HuH-7.5 (cell line): ENCODE data around the gene NUP205.
A peak's percentile ranks its signal among the peaks of the same experiment; 100 is the strongest.

Experiments used
- DNase-seq: peaks from one replicate; pipeline ENCODE4 v3.0.0; 2011; ENCODE audit warnings: low spot score

Gene NUP205

DNA sequence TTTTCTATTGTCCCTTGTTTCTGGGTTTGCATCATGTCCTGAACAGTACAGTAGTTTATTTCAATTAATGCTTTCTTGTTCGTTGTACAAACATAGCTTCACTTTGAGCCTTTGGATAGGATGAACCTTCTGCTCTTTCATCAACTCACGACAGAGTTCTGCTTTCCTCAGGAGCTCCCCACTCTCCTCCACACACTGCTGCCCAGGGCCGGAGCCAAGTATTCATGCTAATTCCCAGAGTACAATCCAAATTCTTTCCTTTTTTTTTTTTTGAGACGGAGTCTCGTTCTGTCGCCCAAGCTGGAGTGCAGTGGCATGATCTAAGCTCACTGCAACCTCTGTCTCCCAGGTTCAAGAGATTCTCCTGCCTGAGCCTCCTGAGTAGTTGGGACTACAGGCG lies 7.5 kb upstream of the NUP205 start:
- DNase-seq: no peak

DNA sequence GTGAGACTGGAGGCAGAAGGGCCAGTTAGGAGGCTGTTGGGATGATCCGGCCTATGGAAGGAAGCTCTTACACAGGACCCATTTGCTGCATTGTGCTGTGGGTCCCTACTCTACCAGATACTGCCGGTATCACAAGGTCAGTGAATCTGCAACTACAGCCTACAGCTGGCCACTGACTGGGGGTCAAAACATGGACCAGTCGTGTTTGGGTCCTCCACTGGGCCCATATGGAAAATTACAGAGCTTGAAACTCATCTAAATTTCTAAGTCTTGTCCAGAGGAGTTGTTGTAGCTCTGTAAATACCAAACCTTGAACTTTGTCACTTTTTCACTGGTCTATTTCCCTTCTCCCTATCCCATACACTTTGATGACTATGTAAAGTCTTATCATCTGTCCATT lies 5.6 kb upstream of the NUP205 start:
- no peak for DNase-seq

DNA sequence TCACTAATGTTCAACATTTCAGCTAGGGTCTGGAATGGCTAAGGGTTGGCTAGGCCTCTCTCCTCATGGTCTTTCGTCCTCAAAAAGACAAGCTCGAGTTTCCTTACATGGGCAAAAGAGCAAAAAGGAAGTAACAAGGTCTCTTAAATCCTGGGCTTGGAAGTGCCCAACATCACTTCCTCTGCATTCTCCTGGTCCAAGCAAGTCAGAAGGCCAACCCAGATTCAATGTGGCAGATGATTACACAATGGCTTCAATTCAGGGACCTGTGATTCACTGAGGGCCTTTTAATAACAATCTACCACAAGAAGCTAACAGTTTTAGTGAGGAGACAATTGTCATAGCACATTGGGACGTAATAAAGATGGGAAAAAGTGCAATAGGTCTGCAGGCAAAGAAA lies 4.4 kb upstream of the NUP205 start:
- no peak for DNase-seq

DNA sequence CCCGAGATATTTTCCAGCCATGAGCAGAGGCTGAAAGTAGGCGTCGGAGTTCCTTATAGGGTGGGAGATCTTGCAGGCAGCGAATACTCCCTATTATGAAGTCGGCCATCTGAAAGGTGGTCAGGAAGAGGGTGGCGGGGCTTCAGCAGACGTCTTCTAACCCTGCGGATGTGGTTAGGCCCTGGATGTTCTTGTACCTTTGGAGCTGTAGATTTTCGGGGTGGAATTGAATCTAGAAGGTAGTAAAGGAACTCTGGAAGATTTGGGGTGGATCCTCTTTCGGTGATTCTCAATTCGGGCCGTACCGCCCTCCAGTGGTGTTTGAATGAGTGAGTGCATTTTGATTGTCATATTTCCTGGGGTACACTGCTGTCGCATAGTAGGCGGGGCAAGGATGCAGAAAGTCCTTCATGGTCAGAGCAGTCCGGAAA lies 635 bp downstream of the NUP205 start:
- peak; percentile 44 for DNase-seq

DNA sequence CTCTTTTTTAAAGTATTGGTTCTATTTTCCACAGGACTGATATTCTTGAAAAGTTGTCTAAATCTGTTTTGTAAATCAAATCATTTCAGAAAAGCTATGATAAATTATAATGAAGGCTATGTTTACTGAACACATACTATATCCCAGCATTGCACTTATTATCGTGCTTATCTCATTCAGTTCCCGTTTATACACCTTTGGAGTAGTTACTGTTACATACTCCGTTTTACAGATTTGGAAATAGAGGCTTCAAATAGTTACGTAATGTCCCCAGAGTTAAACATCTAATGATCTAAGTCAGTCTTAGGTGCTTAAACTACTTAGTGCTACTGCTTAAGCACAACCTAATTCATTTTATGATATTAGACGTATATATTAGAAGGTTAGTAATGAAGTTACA lies 1.2 kb downstream of the NUP205 start:
- no peak for DNase-seq

DNA sequence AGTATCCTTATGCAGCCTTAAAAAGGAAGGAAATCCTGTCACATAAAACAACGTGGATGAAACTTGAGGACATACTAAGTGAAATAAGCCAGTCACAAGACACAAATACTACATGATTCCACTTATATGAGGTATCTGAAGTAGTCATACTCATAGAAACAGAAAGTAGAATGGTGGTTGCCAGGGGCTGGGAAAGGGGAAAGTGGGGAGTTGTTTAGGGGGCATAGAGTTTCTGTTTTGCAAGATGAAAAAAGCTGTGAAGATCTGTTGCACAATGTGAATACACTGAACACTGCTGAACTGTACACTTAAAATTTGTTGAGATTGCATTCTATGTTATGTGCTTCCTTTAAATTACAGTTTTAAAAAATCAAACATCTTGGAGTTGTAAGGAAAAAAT lies 2.9 kb downstream of the NUP205 start:
- no peak for DNase-seq

DNA sequence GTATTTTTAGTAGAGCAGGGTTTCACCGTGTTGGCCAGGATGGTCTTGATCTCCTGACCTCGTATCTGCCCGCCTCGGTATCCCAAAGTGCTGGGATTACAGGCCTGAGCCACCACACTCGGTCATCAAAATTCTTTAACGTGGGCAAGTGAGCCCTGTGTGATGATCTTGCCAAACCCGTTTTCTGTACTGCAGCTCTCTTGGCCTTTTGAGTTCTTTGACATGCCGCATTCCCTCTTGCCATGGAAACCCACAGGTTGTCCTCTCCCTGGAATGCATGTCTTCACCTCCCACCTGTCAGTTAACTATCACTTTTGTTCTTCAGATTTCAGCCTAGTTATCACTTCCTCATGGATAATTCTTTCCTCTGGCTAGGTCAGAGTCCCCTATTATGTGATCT lies 5.0 kb downstream of the NUP205 start:
- DNase-seq: no peak

DNA sequence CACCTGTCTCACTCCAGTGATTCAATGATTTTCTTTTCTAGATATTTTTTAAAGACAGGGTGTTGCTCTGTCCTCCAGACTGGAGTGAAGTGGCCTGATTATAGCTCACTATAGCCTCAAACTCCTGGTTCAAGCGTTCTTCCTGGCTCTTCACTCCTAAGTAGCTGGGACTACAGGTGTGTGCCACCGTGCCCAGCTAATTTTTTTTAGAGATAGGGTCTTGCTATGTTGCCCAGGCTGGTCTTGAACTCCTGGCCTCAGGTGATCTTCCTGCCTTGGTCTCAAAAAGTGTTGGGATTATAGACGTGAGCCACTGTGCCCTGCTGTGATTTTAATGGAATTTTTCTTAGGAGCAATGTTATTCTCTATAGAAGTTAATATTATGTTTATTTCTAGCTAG lies 14.1 kb downstream of the NUP205 start:
- no peak for DNase-seq

DNA sequence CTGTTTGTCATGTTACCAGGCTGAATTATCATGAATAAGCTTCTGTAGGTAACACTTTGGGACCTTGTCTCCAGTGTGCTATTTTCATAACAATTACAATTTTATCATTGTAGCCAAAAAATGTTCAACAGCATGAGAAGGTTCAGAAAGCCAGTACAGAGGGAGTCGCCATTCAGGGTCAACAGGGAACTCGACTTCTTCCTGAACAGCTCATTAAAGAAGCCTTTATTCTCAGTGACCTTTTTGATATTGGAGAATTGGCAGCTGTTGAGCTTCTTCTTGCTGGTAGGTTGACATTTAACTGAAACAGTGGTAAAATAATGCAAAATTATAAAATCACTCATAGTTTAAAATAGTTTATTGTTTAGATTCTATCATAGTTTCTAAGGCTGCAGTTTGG lies 15.8 kb downstream of the NUP205 start:
- DNase-seq: no peak

DNA sequence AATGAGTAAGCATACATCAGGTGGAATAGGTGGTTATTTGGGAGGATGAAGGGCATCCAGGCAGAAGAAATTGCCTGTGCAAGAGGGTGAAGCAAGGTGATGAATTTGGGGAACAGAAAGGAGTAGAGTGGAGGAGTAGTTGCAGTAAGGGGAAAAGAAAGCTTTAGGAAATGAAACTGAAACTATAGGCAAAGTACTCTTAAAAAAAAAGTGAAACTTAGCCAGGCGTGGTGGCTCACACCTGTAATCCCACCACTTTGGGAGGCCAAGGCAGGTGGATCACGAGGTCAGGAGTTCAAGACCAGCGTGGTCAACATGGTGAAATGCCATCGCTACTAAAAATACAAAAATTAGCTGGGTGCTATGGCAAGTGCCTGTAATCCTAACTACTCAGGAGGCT lies 17.6 kb downstream of the NUP205 start:
- no peak for DNase-seq

DNA sequence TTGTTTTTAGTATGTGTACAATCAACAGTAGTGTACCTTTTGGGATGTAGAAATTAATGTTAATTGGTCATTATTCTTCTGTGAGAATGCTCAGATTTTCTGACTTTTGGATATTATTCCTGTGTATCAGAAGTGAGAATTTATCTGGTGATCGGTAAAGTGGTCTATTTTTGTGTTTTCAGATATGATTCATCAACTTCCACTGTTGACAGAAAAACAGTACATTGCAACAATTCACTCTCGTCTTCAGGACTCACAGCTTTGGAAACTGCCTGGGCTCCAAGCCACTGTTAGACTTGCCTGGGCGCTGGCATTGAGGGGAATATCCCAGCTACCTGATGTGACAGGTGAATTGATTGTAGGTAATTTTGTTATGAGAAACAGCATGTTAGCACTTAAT lies 20.9 kb downstream of the NUP205 start:
- no peak for DNase-seq

DNA sequence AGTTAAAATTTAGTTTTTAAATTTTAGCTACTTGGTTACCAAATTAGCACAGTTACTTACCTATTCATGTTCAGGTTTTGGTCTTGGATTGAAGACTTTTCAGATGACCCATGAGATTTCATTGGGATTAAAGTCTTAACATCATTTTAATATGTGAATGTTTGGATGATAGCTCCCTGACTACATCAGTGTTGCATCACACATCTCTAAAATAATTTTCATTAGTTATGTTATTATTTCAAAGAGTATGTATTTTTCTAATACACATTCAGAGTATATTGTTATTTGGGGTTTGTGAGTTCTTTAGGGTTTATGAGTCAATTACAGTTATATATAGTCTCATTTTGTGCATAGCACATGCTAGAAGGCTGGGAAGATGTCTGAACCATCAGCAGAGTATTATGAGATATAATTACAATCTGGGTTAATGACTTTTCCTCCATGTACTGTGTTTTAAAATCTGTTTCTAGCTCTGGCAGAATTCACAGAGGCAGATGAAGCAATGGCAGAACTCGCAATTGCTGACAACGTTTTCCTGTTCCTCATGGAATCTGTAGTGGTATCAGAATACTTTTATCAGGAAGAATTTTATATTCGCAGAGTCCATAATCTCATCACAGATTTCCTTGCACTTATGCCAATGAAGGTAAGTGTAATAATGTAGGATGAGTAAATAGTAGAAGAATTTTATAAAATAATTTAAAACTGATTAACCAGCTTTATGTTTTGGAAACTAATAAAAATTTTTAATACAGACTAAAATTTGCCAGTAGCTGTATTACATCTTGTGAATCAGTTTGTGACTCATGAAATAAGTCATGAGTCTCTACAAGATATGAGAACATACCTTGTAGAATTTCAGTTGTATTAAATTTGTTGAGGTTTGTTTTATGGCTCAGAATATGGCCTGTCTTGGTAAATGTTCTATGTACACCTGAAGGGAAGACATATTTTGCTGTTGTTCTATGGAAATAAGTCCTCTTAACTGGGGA lies 26.9 kb downstream of the NUP205 start:
- DNase-seq: no peak

DNA sequence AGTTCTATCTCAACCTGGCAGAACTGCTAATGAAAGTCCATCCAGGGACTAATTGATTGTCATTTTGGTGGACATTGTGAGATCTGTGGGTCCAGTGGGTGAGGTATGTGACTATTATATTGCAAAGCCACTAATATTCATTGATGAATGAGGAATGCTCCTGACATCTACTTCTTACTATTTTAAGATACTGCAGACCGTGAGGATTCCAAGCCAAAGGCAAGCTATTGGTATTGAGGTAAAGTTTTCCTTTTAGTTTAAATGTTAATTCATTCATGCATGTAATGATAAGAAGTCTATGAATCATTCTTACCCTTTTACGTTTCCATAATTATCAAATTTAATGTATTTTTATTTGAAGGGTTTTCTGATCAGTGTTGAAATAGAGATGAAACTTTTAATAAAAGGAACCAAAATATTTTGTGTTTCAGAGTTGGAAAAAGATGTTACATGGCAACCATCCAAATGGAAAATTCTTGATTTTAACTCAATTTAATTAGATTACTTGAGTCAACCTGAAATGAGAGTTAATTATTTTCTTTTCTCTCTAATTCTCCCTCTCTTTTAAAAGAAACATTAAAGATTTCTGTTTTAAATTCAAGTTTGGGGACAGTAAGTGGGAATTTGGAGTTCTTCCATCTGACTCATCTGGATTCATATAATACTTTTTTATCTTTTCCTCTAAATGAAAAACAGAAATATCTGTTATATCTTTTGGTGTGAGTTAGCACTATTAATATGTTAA lies 39.6 kb downstream of the NUP205 start:
- DNase-seq: no peak

DNA sequence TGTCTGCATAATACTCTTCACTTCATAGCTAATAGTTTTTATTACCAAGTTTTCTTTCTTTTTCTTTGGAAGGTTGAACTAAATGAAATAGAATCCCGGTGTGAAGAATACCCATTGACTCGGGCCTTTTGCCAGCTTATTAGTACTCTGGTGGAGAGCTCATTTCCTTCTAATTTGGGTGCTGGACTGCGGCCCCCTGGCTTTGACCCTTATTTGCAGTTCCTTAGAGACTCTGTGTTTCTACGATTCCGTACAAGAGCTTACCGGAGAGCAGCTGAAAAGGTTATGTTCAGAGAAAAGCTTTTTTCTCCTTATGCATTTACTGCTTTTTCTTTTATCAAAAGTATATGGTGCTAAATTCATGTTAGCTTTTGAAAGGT lies 40.2 kb downstream of the NUP205 start:
- no peak for DNase-seq

DNA sequence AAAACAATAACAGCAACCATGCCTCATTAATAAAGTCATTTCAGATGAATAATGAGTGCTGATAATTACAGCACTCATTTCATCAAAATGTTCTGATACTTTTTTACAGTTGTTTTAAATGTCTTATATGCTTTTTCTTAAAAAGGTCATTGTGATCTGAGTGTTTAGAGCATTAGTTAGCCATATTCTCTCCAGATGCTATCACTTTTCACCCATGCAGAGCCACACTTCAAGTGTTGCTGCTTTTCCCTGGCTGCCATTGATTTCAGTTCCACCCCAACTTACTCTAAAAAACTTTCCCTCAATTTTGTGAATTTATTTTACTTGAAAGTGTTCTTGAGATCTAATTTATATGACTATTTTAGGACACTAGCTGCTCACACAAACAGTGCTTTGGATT lies 41.8 kb downstream of the NUP205 start:
- no peak for DNase-seq

DNA sequence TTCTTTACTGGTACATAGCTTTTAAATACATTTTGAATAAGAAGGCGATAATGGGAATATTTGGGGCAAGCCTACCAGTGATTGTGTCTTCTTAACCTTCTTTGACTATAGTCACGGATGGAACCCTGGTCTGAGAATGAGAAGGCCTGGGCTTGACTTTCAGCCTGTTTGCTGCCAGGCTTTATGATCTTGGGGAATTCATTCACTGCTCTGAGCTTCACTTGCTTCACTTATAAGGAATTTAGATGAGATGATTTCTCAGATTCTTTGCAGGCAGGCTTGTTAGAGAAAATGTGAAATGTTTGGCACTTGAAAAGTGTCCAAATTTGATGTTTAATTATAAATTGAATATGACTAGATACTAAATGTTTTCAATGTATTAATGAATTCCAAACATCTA lies 42.5 kb downstream of the NUP205 start:
- DNase-seq: no peak

DNA sequence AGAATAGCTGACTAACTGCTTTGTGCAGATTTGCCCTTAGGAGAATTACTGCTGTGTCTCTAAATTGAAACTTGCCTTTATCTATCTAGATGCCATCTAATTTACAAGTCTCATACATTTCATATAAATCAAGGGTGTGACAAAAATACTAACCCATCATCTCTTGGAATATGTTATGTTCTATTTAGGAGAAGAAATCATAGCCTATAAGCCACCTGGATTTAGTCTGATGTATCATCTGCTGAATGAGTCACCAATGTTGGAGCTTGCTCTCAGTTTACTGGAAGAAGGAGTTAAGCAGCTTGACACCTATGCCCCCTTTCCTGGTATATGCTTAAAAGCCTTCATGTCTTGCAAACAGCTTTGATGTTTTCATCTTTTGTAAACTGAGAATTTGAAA lies 43.5 kb downstream of the NUP205 start:
- DNase-seq: no peak

DNA sequence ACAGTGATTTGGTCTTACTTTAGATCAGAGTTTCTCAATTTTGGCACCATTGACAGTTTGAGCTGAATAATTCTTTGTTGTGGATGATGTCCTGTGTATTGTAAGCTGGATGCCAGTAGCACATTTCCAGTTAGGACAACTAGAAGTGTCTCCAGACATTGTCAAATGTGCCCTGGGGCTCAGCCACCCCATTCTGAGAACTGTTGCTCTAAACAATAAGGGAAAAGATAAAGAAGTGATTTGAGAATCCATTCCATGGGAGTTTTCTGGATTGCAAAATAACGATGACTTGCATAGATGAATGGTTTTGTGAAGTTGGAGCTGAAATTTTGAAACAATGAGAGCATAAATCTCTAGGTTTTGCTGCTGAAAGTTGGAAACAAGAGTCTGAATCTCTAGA lies 44.6 kb downstream of the NUP205 start:
- DNase-seq: no peak

DNA sequence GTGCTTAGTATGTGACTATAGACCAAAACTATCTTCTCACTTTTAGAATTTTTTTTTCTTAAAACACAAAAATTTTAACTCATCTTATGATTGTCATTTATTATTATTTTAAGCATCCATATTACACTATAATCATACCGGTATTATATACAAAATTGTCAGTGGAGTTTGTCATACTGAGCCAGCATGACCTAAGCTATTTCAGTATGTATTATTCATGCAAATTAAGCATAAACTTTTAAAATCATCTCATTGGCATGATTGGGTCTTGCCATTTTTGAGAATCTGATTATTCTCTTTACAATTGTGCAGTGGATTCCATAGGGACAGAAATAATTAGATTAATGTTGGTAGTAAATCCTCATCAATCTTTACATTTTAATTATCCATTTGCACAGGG lies 58.4 kb downstream of the NUP205 start:
- DNase-seq: no peak

DNA sequence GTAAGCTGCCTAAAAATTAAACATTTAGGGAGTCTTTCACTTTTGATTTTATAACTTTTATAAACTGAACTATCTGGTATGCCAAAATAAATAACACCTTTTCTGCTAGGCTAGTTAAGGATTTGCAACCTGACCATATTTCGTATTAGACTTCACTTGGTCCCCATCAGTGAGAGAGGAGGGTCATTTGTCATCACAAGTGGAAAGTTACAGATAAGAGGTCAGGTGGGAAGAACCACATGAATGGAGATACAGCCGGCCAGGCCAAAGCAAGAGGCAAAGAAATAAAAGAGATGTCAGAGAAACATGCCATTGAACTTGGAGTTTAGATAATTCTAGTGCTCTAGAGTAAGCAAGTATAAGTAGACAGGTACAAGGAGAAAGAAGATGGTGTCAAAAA lies 60.1 kb downstream of the NUP205 start:
- no peak for DNase-seq

DNA sequence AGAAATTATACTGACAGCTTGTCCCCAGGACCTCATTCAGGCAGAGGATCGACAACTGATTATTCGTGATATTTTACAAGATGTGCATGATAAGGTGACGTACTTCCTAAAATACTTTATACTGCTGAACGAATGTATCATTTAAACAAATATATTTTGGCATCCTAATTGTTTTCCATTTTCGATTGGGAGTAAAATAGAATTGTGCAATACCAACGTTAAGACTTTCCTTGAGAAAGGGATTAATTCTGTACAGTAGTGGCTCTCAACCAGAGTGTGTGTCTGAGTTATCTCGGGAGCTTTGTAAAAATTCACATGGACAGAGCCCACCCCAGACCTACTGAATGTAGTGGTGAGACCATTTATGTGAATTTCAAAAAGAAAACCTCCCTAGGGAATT lies 60.8 kb downstream of the NUP205 start:
- no peak for DNase-seq

DNA sequence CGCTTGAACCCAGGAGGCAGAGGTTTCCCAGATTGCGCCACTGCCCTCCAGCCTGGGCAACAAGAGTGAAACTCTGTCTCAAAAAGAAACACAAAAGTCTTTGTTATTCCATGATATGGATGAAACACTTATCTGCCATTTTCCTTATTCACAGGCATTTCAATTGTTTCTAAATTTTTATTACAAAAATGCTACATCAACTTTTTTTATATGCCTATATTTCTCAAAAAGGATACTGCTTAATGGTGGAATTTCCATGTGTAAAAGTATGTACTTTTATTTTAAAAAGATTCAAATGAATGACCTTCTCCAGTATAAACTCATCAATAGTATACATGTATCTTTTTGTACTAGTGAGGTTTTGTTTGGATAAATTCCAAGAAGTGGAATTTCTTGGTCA lies 62.7 kb downstream of the NUP205 start:
- no peak for DNase-seq
